Measurements from ENCODE around the gene PLBD2. TPM values are rescaled to one million over a fixed set of nuclear protein-coding genes. Genes with fewer than 3 reads are reported as not detected.

PLBD2 gene
- total RNA-seq, 2 experiments from 2014 or later = 11.1 to 12.0 TPM

- H3K4me1 Mint-ChIP-seq (ENCODE audit: low read depth) = peaks cover 5% of the 10 kb centered on the region
- CTCF ChIA-PET = no interaction called here
- POLR2A ChIA-PET = no interaction called here
- H3K27me3 Mint-ChIP-seq (ENCODE audit: low read depth) = no peaks in the 10 kb centered on the region
- no peak overlapping the region for H3K27ac Mint-ChIP-seq
- H3K9me3 Mint-ChIP-seq (ENCODE audit: insufficient read depth) = no peaks in the 10 kb centered on the region
- ATAC-seq (no peak), DNase-seq (no peak)
- peaks cover 7% of the 10 kb centered on the region for H3K36me3 Mint-ChIP-seq (ENCODE audit: low read depth)
- H3K4me3 Mint-ChIP-seq = no peak overlapping the region
These were observed 16.5 kb downstream of the PLBD2 start for GRCh38 chr12:113374823-113375428.

- no peak for DNase-seq
- Mint-ChIP-seq H3K9me3 (ENCODE audit: insufficient read depth) (no peaks in the 10 kb centered on the region), H3K4me1 (ENCODE audit: low read depth) (no peaks in the 10 kb centered on the region), H3K36me3 (ENCODE audit: low read depth) (peaks cover 9% of the 10 kb centered on the region), H3K27me3 (ENCODE audit: low read depth) (no peaks in the 10 kb centered on the region), H3K27ac (no peak overlapping the region), H3K4me3 (no peak overlapping the region)
- ATAC-seq = no peak
- ChIA-PET CTCF (no interaction called here), POLR2A (no interaction called here)
These were observed 19.9 kb downstream of the PLBD2 start for GRCh38 chr12:113378291-113378690.

- CTCF ChIA-PET = no interaction called here
- ATAC-seq = no peak
- POLR2A ChIA-PET = no interaction called here
- H3K4me1 Mint-ChIP-seq (ENCODE audit: low read depth) = peaks cover 2% of the 10 kb centered on the region
- H3K36me3 Mint-ChIP-seq (ENCODE audit: low read depth) = peaks cover 7% of the 10 kb centered on the region
- no peaks in the 10 kb centered on the region for H3K27me3 Mint-ChIP-seq (ENCODE audit: low read depth)
- no peak overlapping the region for H3K27ac Mint-ChIP-seq
- no peaks in the 10 kb centered on the region for H3K9me3 Mint-ChIP-seq (ENCODE audit: insufficient read depth)
- DNase-seq = no peak
- no peak overlapping the region for H3K4me3 Mint-ChIP-seq
These were observed 22.8 kb downstream of the PLBD2 start for GRCh38 chr12:113381220-113381619.

- H3K9me3 Mint-ChIP-seq (ENCODE audit: insufficient read depth) = no peaks in the 10 kb centered on the region
- CTCF ChIA-PET = no interaction called here
- H3K27me3 Mint-ChIP-seq (ENCODE audit: low read depth) = no peaks in the 10 kb centered on the region
- H3K36me3 Mint-ChIP-seq (ENCODE audit: low read depth) = peaks cover 3% of the 10 kb centered on the region
- ATAC-seq (no peak), DNase-seq (no peak)
- peaks cover 2% of the 10 kb centered on the region for H3K4me1 Mint-ChIP-seq (ENCODE audit: low read depth)
- H3K4me3 Mint-ChIP-seq = no peak overlapping the region
- no peak overlapping the region for H3K27ac Mint-ChIP-seq
- POLR2A ChIA-PET = no interaction called here
These were observed 23.8 kb downstream of the PLBD2 start for GRCh38 chr12:113382206-113382605.

DNA sequence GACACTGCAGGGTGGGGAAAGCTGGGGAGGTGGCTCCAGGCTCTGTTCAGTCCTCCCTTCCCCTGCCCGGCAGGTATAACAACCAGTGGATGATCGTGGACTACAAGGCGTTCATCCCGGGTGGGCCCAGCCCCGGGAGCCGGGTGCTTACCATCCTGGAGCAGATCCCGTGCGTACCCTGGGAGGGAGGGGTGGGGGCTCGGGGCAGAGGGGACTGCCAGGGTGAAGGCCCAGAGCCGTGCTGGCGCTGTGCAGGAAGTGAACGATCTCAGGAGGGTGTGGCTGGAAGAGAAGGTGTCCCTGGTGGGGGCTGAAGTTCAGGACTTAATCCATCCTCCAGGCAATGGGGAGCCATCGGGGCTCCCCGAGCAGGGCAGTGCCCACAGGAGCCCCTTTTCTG, 26.4 kb downstream of the PLBD2 start:
- no peak overlapping the region for H3K27ac Mint-ChIP-seq
- H3K36me3 Mint-ChIP-seq (ENCODE audit: low read depth) = peaks cover 2% of the 10 kb centered on the region
- POLR2A ChIA-PET = no interaction called here
- CTCF ChIA-PET = no interaction called here
- DNase-seq (no peak), ATAC-seq (no peak)
- H3K4me1 Mint-ChIP-seq (ENCODE audit: low read depth) = peaks cover 2% of the 10 kb centered on the region
- H3K4me3 Mint-ChIP-seq = no peak overlapping the region
- H3K9me3 Mint-ChIP-seq (ENCODE audit: insufficient read depth) = no peaks in the 10 kb centered on the region
- H3K27me3 Mint-ChIP-seq (ENCODE audit: low read depth) = no peaks in the 10 kb centered on the region

GRCh38 chr12:113385282-113385882, 27.0 kb downstream of the PLBD2 start:
- no peak for ATAC-seq
- Mint-ChIP-seq H3K36me3 (ENCODE audit: low read depth) (peaks cover 2% of the 10 kb centered on the region), H3K27me3 (ENCODE audit: low read depth) (no peaks in the 10 kb centered on the region), H3K4me3 (no peak overlapping the region), H3K27ac (no peak overlapping the region), H3K4me1 (ENCODE audit: low read depth) (peaks cover 2% of the 10 kb centered on the region), H3K9me3 (ENCODE audit: insufficient read depth) (no peaks in the 10 kb centered on the region)
- ChIA-PET POLR2A (no interaction called here), CTCF (no interaction called here)
- no peak for DNase-seq

DNA sequence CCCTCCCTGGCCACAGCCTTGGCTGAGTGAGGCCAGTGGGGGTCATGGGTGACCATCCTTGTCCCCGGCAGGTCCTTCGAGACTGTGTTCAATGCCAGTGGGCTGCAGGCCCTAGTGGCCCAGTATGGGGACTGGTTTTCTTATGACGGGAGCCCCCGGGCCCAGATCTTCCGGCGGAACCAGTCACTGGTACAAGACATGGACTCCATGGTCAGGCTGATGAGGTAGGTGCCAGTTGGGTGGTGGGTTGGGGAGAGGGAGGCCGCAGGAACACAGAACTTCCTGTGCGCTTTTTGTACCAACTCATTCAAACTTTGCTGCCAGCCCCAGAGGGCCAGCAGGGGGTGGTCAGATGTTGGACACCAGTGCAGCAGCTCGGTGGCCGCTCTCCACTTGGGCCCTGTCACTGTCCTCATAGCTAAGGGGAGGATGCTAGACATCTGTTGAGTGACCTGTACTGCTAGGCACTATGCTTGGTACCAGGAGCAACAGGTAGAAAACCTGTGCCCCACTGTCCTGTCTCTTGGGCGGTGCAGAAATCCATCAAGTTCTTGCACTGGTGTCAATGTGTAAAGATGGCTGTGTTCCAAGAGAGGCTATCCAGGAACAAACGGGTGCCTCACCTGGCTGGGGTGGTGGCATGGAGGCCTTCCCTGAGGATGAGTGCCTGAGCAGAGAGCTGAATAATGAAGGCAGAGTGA, 28.6 kb downstream of the PLBD2 start:
- DNase-seq (no peak), ATAC-seq (no peak)
- ChIA-PET CTCF (no interaction called here), POLR2A (no interaction called here)
- H3K4me1 Mint-ChIP-seq (ENCODE audit: low read depth) = peaks cover 2% of the 10 kb centered on the region
- H3K4me3 Mint-ChIP-seq = no peak overlapping the region
- H3K9me3 Mint-ChIP-seq (ENCODE audit: insufficient read depth) = no peaks in the 10 kb centered on the region
- H3K27ac Mint-ChIP-seq = no peak overlapping the region
- H3K27me3 Mint-ChIP-seq (ENCODE audit: low read depth) = no peaks in the 10 kb centered on the region
- no peaks in the 10 kb centered on the region for H3K36me3 Mint-ChIP-seq (ENCODE audit: low read depth)

GRCh38 chr12:113387631-113388030, 29.2 kb downstream of the PLBD2 start:
- no peak overlapping the region for H3K4me3 Mint-ChIP-seq
- H3K9me3 Mint-ChIP-seq (ENCODE audit: insufficient read depth) = no peaks in the 10 kb centered on the region
- H3K36me3 Mint-ChIP-seq (ENCODE audit: low read depth) = no peaks in the 10 kb centered on the region
- peaks cover 2% of the 10 kb centered on the region for H3K4me1 Mint-ChIP-seq (ENCODE audit: low read depth)
- ChIA-PET POLR2A (no interaction called here), CTCF (no interaction called here)
- H3K27me3 Mint-ChIP-seq (ENCODE audit: low read depth) = no peaks in the 10 kb centered on the region
- DNase-seq = no peak
- no peak for ATAC-seq
- H3K27ac Mint-ChIP-seq = no peak overlapping the region

DNA sequence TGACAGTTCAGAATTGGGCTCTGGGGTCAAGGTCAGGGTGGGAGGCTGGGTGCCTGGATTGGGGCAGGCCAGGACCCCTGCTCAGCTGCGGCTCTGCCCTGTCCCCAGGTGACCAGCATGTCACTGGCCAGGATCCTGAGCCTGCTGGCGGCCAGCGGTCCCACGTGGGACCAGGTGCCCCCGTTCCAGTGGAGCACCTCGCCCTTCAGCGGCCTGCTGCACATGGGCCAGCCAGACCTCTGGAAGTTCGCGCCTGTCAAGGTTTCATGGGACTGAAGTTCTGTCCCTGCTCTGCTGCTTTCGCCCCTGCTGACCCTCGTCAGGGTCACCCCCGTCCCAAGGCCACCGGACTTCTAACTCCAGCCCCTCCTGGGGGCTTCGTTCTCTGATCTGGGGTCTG, 30.0 kb downstream of the PLBD2 start:
- H3K27me3 Mint-ChIP-seq (ENCODE audit: low read depth) = no peaks in the 10 kb centered on the region
- POLR2A ChIA-PET = no interaction called here
- ATAC-seq = no peak
- no peaks in the 10 kb centered on the region for H3K36me3 Mint-ChIP-seq (ENCODE audit: low read depth)
- no peak overlapping the region for H3K4me3 Mint-ChIP-seq
- peaks cover 2% of the 10 kb centered on the region for H3K4me1 Mint-ChIP-seq (ENCODE audit: low read depth)
- H3K9me3 Mint-ChIP-seq (ENCODE audit: insufficient read depth) = no peaks in the 10 kb centered on the region
- no peak for DNase-seq
- CTCF ChIA-PET = no interaction called here
- H3K27ac Mint-ChIP-seq = no peak overlapping the region

GRCh38 chr12:113390064-113391043, 32.0 kb downstream of the PLBD2 start:
- no peak overlapping the region for H3K4me3 Mint-ChIP-seq

DNA sequence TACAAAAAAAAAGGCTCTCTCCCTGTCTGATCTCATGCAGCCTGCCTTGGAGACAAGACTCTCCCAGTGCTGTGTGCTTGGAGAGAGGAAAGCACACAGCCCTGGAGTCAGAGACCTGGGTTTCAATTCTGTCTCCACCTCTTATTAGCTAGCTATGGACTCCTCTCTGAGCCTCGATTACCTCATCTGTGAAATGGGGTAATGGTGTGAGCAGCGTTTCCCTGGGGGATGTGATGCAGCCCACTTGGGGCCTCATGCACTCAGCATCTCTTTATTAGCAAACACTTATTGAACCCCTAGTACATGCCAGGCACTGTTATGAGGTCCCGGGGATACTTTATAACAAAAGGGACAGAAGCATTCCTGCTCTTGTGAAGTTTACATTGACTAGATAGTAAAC, 32.8 kb downstream of the PLBD2 start:
- no peak for ATAC-seq
- Mint-ChIP-seq H3K4me1 (ENCODE audit: low read depth) (no peaks in the 10 kb centered on the region), H3K4me3 (no peak overlapping the region), H3K36me3 (ENCODE audit: low read depth) (no peaks in the 10 kb centered on the region), H3K27ac (no peak overlapping the region), H3K9me3 (ENCODE audit: insufficient read depth) (no peaks in the 10 kb centered on the region), H3K27me3 (ENCODE audit: low read depth) (no peaks in the 10 kb centered on the region)
- DNase-seq = no peak
- POLR2A ChIA-PET = no interaction called here
- CTCF ChIA-PET = no interaction called here

More at GRCh38 chr12:113390064-113391043, 32.0 kb downstream of the PLBD2 start:
- Mint-ChIP-seq H3K36me3 (ENCODE audit: low read depth) (no peaks in the 10 kb centered on the region), H3K4me1 (ENCODE audit: low read depth) (no peaks in the 10 kb centered on the region), H3K27me3 (ENCODE audit: low read depth) (no peaks in the 10 kb centered on the region), H3K9me3 (ENCODE audit: insufficient read depth) (no peaks in the 10 kb centered on the region), H3K27ac (no peak overlapping the region)
- POLR2A ChIA-PET = no interaction called here
- DNase-seq (no peak), ATAC-seq (no peak)
- CTCF ChIA-PET = no interaction called here

All from activated CD8-positive, alpha-beta T cell treated with anti-CD3 and anti-CD28 coated beads, Interleukin-2, amount 10 ng/mL, durations not matched to agents 7 days and 5 days (primary cell).